Measurements from ENCODE around the gene ZNF777.
"Not testable (repeated sequence)": the region's sequence is repeated elsewhere in the genome, so short reads cannot be mapped to it uniquely, and the experiment has no call there.

Gene ZNF777

GRCh38 chr7:149460493-149461277 lies at the start of gene ZNF777:
ZNF777 (minus strand) TSS chr7:149461062; CDS start chr7:149456022, 5,040 bp downstream.
- DNase-seq: peak; percentile 66

GRCh38 chr7:149510248-149510647 lies 49.4 kb upstream of the ZNF777 start:
- no peak for DNase-seq

GRCh38 chr7:149509774-149510173 lies 48.9 kb upstream of the ZNF777 start:
- DNase-seq: no peak

GRCh38 chr7:149505551-149505950 lies 44.7 kb upstream of the ZNF777 start:
- DNase-seq: no peak

GRCh38 chr7:149501651-149502050 lies 40.8 kb upstream of the ZNF777 start:
- no peak for DNase-seq

DNA sequence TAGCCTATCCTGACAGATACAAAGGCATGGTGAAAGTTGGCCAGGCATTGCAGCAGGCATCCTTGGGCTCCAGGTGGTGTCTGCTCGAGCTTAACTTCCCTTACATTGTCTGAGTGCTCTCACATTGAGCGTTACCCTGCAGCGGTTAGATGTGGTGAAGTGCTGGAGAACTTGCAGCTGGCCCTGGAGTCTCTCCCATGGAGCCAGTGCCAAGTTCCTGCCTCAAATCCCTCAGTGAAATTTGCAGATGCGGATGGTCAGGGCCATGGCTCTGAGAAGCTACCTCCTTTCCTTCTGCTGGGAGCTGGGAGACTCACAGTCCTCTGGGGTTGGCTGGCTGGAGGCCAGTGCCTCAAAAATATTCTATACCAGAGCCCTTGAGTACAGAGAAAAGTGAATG lies 40.0 kb upstream of the ZNF777 start:
- DNase-seq: no peak

DNA sequence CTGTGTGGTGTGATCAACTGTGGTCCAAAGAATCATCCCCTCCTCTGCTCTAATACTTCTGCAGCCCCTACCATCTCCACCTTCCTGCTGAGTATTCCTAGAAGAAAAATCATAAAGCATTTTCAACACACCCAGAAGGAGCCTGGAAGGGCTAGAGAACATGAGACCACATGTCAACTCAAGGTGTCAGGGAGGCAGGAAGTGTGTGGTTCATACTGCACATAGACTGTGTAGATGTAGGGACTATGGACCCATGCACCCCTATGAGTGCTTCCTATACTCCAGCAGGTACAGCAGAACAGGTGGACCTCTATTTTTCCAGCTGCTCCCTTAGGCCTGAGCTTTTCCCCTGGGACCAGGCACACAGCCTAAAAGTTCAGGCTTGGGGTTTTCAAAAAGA lies 39.3 kb upstream of the ZNF777 start:
- DNase-seq: no peak

- no peak for DNase-seq
These were observed 37.9 kb upstream of the ZNF777 start for GRCh38 chr7:149498811-149499210.

GRCh38 chr7:149497467-149498261 lies 36.8 kb upstream of the ZNF777 start, which contains the start of gene ZNF746:
ZNF746 (minus strand) TSS chr7:149497809; CDS start chr7:149497536, 273 bp downstream.
- peak; percentile 37 for DNase-seq

DNA sequence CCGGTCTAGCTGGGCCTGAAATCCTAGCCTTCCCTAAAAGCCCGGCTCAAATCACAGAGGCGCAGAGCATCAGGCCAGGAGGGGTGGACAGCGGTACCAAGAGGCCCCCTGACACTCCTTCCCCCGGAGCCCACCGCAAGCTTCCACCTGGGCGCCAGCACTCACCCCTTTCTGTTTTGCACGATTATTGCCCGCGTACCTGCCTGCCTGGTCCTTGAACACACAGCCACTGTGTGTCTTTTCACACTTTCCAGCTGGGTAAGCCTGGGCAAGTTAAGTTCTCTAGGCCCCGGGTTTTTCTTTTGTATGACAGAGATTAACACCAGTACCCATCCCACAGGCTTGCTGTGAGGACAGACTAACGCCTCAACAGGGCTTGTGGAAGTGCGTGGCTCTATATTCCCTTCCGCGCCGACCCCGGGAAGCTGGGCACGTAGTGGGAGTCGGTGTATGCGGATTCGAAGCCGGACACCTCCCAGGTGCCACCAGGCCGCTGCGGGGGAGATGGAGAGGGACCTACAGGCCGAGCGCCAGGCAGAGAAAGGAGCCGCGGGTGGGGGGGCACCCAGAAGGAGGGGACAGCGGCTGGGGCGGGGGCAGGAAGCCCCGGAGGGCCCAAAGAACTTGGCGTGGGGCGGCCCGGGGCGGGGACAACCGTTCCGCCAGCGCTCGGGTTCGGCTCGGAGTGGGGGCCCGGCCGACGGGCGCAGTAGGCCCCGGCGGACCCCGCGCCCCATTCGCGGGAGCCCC lies 36.0 kb upstream of the ZNF777 start:
- DNase-seq: no peak

- DNase-seq: no peak
These were observed 35.2 kb upstream of the ZNF777 start for GRCh38 chr7:149495785-149496641.

GRCh38 chr7:149494738-149495368 lies 34.0 kb upstream of the ZNF777 start:
- no peak for DNase-seq

DNA sequence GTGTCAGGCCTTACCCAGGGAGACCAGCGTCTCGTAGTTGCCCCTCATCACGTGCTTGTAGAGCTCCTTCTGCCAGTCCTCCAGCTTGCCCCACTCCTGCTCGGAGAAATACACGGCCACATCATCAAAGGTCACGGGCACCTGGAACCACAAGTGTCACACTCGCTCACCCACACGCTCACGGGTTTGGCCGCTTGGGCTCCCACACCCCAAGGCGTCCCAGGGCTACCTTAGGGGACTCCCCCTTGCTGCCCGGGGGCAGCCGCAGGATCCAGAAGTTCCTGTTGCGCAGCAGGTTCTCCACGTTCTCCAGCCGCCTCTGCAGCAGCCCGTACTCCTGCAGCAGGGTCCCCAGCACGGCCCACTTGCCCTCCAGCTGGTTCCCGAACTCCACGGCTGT lies 33.1 kb upstream of the ZNF777 start:
- not testable (repeated sequence) for DNase-seq

GRCh38 chr7:149493366-149493765 lies 32.5 kb upstream of the ZNF777 start:
- DNase-seq: no peak

GRCh38 chr7:149490083-149490760 lies 29.4 kb upstream of the ZNF777 start:
- DNase-seq: no peak

GRCh38 chr7:149489391-149490024 lies 28.6 kb upstream of the ZNF777 start:
- DNase-seq: no peak

GRCh38 chr7:149479568-149479967 lies 18.7 kb upstream of the ZNF777 start:
- DNase-seq: no peak

DNA sequence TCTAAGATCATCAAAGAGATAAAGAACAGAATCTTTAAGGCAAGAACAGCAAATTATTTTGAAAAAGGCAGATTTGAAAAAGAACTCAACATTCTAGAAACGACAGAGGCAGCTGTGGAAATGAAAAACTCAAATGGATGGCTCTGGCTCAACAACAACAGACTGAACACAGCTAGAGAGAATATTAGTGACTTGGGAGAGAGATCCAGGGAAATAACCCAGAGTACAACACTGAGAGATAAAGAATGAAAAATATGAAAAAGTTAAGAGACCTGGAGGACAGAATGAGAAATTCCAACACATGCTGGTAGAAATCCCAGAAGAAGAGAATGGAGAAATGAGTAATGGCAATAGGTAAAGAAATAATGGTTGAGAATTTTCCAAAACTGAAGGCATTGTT lies 17.9 kb upstream of the ZNF777 start:
- DNase-seq: no peak

DNA sequence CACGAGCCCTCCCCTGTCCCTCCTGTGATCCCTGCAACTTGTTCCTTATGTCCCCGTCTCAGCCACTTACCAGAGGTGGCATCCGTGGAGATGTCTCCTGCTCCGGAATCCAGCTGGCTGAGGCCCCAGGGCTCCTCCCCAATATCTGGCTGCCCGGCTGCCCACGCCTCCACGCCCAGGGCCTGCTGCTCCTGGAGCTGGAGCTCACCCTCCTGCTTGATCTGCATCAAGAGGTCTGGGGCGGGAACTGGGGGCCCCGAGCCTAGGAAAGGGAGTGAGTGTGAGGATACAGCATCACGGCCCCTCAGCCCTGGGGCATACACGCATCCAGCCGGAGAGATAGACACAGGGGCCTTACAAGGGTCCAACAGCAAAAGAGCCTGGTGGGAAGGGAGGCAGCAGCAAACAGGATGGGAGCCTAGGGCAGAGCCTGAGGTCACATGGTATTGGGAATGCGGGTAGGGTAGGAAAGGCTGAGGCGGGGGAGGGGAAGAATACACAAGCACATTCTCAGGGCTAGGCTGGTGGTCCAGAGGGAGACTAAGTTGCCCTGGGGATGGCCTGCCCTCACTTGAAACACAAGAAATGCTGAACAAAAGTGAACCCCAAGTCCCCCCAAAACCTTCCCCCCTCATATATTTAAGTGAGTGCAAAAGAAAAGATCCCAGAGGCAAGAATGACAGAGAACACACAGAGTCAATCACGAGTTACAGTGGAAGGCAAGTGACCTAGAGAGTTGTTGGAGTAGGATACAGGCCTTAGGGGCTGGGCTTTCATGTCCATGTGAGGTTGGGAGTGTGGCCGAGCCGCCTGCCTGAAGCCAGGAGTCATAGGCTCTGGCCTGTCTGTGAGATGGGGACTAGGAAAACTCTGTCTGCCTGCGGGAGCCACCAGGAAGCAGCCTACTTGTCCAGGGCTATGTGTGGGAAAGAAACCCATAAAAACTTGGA lies 16.9 kb upstream of the ZNF777 start:
- DNase-seq: no peak

GRCh38 chr7:149476791-149477190 lies 15.9 kb upstream of the ZNF777 start:
- DNase-seq: no peak

Data from NCI-H1694 (cell line).